ENCODE data around the gene SIDT2. TPM values are rescaled to one million over a fixed set of nuclear protein-coding genes. Genes with fewer than 3 reads are reported as not detected.

Gene SIDT2
- total and polyA plus RNA-seq, 2 of the 4 experiments (the other 2 are of a cell fraction) = 7.3 to 30.3 TPM

DNA sequence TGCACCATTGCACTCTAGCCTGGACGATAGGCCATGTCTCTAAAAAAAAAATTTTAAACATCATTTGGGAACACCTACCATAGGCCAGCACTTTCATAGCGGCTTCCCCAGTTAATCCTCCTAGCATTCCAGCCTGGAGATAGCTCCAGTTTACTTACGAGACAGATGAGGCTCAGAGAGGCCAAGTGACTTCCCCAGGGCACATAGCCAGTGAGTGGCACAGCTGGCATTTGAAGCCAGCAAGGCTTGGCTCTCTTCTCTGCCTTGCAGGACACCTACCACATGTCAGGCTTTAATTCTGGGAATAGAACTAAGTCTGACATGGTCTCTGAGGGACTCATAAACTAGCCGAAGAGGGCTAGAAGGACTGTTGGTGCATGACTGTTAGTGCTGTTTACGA, 15.7 kb downstream of the SIDT2 start (continued):
- TF ChIP-seq, protein P1, sequence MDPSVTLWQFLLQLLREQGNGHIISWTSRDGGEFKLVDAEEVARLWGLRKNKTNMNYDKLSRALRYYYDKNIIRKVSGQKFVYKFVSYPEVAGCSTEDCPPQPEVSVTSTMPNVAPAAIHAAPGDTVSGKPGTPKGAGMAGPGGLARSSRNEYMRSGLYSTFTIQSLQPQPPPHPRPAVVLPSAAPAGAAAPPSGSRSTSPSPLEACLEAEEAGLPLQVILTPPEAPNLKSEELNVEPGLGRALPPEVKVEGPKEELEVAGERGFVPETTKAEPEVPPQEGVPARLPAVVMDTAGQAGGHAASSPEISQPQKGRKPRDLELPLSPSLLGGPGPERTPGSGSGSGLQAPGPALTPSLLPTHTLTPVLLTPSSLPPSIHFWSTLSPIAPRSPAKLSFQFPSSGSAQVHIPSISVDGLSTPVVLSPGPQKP (IDR thresholded peaks at IDR 0.05; ENCODE audit: borderline replicate concordance, low read depth, low read length) = no peak
- TF ChIP-seq NFE2L2 (IDR thresholded peaks at IDR 0.05; ENCODE audit: low read depth, low read length) (no peak), CEBPB (IDR thresholded peaks at IDR 0.05; ENCODE audit: low read depth, low read length) (no peak)

DNA sequence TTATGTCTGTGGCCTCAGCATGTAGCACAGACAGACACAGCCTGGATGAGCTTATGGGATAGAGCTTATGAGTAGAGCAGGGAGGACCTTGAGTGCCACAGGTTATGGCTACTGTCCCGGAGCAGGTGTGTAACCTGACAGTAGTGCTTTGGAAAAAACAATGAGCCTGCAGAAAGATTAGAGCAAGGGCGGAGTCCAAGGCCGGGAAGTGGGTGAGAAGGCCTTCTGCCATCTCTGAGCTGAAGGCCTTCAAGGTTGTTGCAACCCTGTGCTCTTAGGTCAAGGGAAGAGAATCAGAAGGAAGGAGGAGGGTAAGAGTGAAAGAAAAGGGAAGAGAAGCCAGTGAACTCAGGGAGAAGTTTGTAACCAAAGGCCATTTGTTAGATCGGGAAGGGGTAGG, 16.7 kb downstream of the SIDT2 start:
- CTCF ChIA-PET = no interaction called here
- no peak overlapping the region for H4K5ac ChIP-seq (ENCODE audit: low read depth, low read length)
- H2BK120ac ChIP-seq (ENCODE audit: low read depth, low read length) = no peak overlapping the region
- 86% methylated on average over 3 of the region's 4 CpGs; no CpG with 5 or more reads in 1 of the 2 experiments for WGBS, 2 experiments (ENCODE audit: extremely low coverage in 2 of 2, insufficient read length in 1 of 2)
- no TSS peak for BruUV-seq (replicated peaks)
- H2BK5ac ChIP-seq (ENCODE audit: low read depth, low read length, poor library complexity, severe bottlenecking) = no peak overlapping the region
- H3K9ac ChIP-seq (ENCODE audit: low read depth, low read length) = no peak overlapping the region
- H2BK20ac ChIP-seq (ENCODE audit: low read depth, low read length) = no peak overlapping the region
- H4K20me1 ChIP-seq (ENCODE audit: insufficient read depth, low read length) = peaks cover 7% of the 10 kb centered on the region; the same call in 1 of the 2 replicates
- H4K91ac ChIP-seq (ENCODE audit: insufficient read depth, low read depth, low read length) = no peak overlapping the region
- intact Hi-C loops (cut with micrococcal nuclease) (no loop called here), in situ Hi-C loops (cut with MboI; ENCODE audit: low sequenced_read_pairs) (no loop called here), dilution Hi-C loops (cut with HindIII; ENCODE audit: low sequenced_read_pairs, unreplicated experiment) (no loop called here)
- no peak overlapping the region for H3K27ac ChIP-seq (ENCODE audit: insufficient read depth, low read length)
- H3K27me3 ChIP-seq (ENCODE audit: control insufficient read depth, insufficient read depth, low read length) = no peaks in the 10 kb centered on the region
- no peak overlapping the region for H2BK15ac ChIP-seq (ENCODE audit: low read depth, low read length)
- peaks cover 13% of the 10 kb centered on the region for H3K9me1 ChIP-seq (ENCODE audit: insufficient read depth, low read length)
- H2AFZ ChIP-seq (replicated peaks; ENCODE audit: low read length, poor library complexity) = no peak overlapping the region
- DNase-seq = no peak
- no peak overlapping the region for H3K4me2 ChIP-seq (ENCODE audit: low read depth, low read length)
- H3K14ac ChIP-seq (replicated peaks; ENCODE audit: low read depth, low read length) = no peak overlapping the region
- ATAC-seq (ENCODE audit: low read depth) = no peak
- H2AK5ac ChIP-seq (ENCODE audit: low read depth, low read length) = no peak overlapping the region
- H3K4me1 ChIP-seq (ENCODE audit: control insufficient read depth, insufficient read depth, low read length) = peaks cover 13% of the 10 kb centered on the region
- peaks cover 35% of the 10 kb centered on the region for H3K36me3 ChIP-seq (ENCODE audit: control insufficient read depth, insufficient read depth, low read length)
- no peak overlapping the region for H3K23ac ChIP-seq (ENCODE audit: low read depth, low read length)
- H2AK9ac ChIP-seq (replicated peaks; ENCODE audit: low read depth, low read length, poor library complexity) = no peak overlapping the region
- H3K79me1 ChIP-seq (ENCODE audit: low read depth in 1 of 2, low read length in 2 of 2) = peaks cover 10 to 22% of the 10 kb centered on the region in 2 experiments; a peak in 3 of 4 replicates
- POLR2A ChIA-PET (ENCODE audit: unreplicated experiment) = interaction anchor here (1.1 kb wide), 1 partner anchor 16 kb away, joined by 4 read pairs; no protein-coding TSS in a partner anchor
- H3K9me3 ChIP-seq (ENCODE audit: control insufficient read depth, insufficient read depth, low read length) = no peaks in the 10 kb centered on the region
- H3K56ac ChIP-seq (ENCODE audit: extremely low read depth, insufficient read depth, low read length) = no peak overlapping the region
- no peak overlapping the region for H3K4me3 ChIP-seq (ENCODE audit: insufficient read depth, low read depth, low read length)
- no peak overlapping the region for H3K18ac ChIP-seq (ENCODE audit: low read depth, low read length)
- H4K8ac ChIP-seq (ENCODE audit: low read depth in 2 of 2, low read length in 2 of 2) = no peak overlapping the region
- H3K4ac ChIP-seq (ENCODE audit: low read depth, low read length) = no peak overlapping the region
- TF ChIP-seq, protein P2, sequence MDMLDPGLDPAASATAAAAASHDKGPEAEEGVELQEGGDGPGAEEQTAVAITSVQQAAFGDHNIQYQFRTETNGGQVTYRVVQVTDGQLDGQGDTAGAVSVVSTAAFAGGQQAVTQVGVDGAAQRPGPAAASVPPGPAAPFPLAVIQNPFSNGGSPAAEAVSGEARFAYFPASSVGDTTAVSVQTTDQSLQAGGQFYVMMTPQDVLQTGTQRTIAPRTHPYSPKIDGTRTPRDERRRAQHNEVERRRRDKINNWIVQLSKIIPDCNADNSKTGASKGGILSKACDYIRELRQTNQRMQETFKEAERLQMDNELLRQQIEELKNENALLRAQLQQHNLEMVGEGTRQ (IDR thresholded peaks at IDR 0.05; ENCODE audit: low read depth, low read length) = no peak
- TF ChIP-seq NFE2L2 (IDR thresholded peaks at IDR 0.05; ENCODE audit: low read depth, low read length) (no peak), FOS (IDR thresholded peaks at IDR 0.05; ENCODE audit: low read depth, low read length) (no peak), MXI1 (IDR thresholded peaks at IDR 0.05; ENCODE audit: borderline replicate concordance, low read depth, low read length) (no peak), CEBPB (IDR thresholded peaks at IDR 0.05; ENCODE audit: low read depth, low read length) (no peak), POLR2A (IDR thresholded peaks at IDR 0.05; ENCODE audit: low read depth, low read length) (no peak), SMC3 (IDR thresholded peaks at IDR 0.05; ENCODE audit: low read depth, low read length) (no peak), BHLHE40 (IDR thresholded peaks at IDR 0.05; ENCODE audit: low read depth, low read length) (no peak), RCOR1 (IDR thresholded peaks at IDR 0.05; ENCODE audit: insufficient replicate concordance, low read length) (no peak)
- TF ChIP-seq, protein P1 (IDR thresholded peaks at IDR 0.05; ENCODE audit: borderline replicate concordance, low read depth, low read length) = no peak
- TF ChIP-seq, protein P3, sequence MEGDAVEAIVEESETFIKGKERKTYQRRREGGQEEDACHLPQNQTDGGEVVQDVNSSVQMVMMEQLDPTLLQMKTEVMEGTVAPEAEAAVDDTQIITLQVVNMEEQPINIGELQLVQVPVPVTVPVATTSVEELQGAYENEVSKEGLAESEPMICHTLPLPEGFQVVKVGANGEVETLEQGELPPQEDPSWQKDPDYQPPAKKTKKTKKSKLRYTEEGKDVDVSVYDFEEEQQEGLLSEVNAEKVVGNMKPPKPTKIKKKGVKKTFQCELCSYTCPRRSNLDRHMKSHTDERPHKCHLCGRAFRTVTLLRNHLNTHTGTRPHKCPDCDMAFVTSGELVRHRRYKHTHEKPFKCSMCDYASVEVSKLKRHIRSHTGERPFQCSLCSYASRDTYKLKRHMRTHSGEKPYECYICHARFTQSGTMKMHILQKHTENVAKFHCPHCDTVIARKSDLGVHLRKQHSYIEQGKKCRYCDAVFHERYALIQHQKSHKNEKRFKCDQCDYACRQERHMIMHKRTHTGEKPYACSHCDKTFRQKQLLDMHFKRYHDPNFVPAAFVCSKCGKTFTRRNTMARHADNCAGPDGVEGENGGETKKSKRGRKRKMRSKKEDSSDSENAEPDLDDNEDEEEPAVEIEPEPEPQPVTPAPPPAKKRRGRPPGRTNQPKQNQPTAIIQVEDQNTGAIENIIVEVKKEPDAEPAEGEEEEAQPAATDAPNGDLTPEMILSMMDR (conservative IDR thresholded peaks at IDR 0.05; ENCODE audit: low read depth, low read length) = no peak
